NCI-H345 treated with DMSO at 0.1 percent for 48 hours (cell line): ENCODE measurements around the gene SGMS1.
"Not testable (repeated sequence)": the region's sequence is repeated elsewhere in the genome, so short reads cannot be mapped to it uniquely, and the experiment has no call there.

Experiments used
- DNase-seq: peaks from one replicate; lab custom pipeline; 2025; ENCODE audit not compliant: unreplicated experiment; lab: John Stamatoyannopoulos, UW

Gene SGMS1

GRCh38 chr10:50384238-50384637 is 239.5 kb downstream of the SGMS1 start:
- DNase-seq: no peak

GRCh38 chr10:50382576-50383023 is 241.2 kb downstream of the SGMS1 start:
- no peak for DNase-seq

- no peak for DNase-seq
These were observed 242.1 kb downstream of the SGMS1 start for GRCh38 chr10:50381642-50382041.

GRCh38 chr10:50379616-50380015 is 244.1 kb downstream of the SGMS1 start:
- no peak for DNase-seq

GRCh38 chr10:50375745-50376144 is 248.0 kb downstream of the SGMS1 start:
- DNase-seq: no peak

- DNase-seq: no peak
These were observed 248.7 kb downstream of the SGMS1 start for GRCh38 chr10:50375051-50375452.

- DNase-seq: no peak
These were observed 249.8 kb downstream of the SGMS1 start for GRCh38 chr10:50373821-50374501.

GRCh38 chr10:50369931-50370330 is 253.8 kb downstream of the SGMS1 start:
- DNase-seq: no peak

GRCh38 chr10:50367732-50368131 is 256.0 kb downstream of the SGMS1 start:
- DNase-seq: peak; percentile 1

- DNase-seq: not testable (repeated sequence)
These were observed 257.3 kb downstream of the SGMS1 start for GRCh38 chr10:50366421-50366820.

- not testable (repeated sequence) for DNase-seq
These were observed 259.0 kb downstream of the SGMS1 start for GRCh38 chr10:50364730-50365129.

GRCh38 chr10:50362547-50363125 is 261.1 kb downstream of the SGMS1 start:
- DNase-seq: no peak

- DNase-seq: no peak
These were observed 261.8 kb downstream of the SGMS1 start for GRCh38 chr10:50361946-50362345.

- DNase-seq: no peak
These were observed 263.5 kb downstream of the SGMS1 start for GRCh38 chr10:50360077-50360850.

GRCh38 chr10:50358925-50359687 is 264.6 kb downstream of the SGMS1 start:
- no peak for DNase-seq

- DNase-seq: no peak
These were observed 265.3 kb downstream of the SGMS1 start for GRCh38 chr10:50358411-50358810.

GRCh38 chr10:50356481-50356832 is 267.3 kb downstream of the SGMS1 start:
- DNase-seq: not testable (repeated sequence)

- not testable (repeated sequence) for DNase-seq
These were observed 267.9 kb downstream of the SGMS1 start for GRCh38 chr10:50355693-50356480.

- no peak for DNase-seq
These were observed 272.1 kb downstream of the SGMS1 start for GRCh38 chr10:50351483-50352146.

- no peak for DNase-seq
These were observed 273.4 kb downstream of the SGMS1 start for GRCh38 chr10:50350366-50350765.
